Endothelial cell of umbilical vein (primary cell): ENCODE results near the gene SPACA1. TPM values are rescaled to one million over a fixed set of nuclear protein-coding genes. Genes with fewer than 3 reads are reported as not detected.

Experiments used
- BruUV-seq: library from RNA; stranded (reverse); fragments of 400-500 nt; replicated peaks from 2 replicates; lab custom pipeline; 2021; lab: Mats Ljungman, UMichigan
- CTCF ChIA-PET: fragments of 300-600, 350-600 bp; sonication (Branson Sonifier 250); formaldehyde crosslinking; loops from one replicate; lab custom pipeline; 2021; ENCODE audit warnings: antibody characterized with exemption, inconsistent platforms; lab: Charles Lee
- POLR2A ChIA-PET: fragments of 300-600, 350-600 bp; sonication (Branson Sonifier 250); formaldehyde crosslinking; loops from one replicate; lab custom pipeline; 2021; ENCODE audit warnings: antibody characterized with exemption, inconsistent platforms; lab: Charles Lee
- DNase-seq: peaks from one replicate; pipeline ENCODE4 v3.0.0-alpha.2; 2011; ENCODE audit warnings: low read depth, low spot score
- FAIRE-seq: peaks from 2 replicates; lab custom pipeline; 2011; peaks lifted over from hg19 to GRCh38; lab: Jason Lieb, UNC
- H2AFZ ChIP-seq: 2 replicates; pipeline ENCODE4 v1.6.0; 2012; ENCODE audit warnings: low read depth, low read length, control low read depth, inconsistent platforms
- H3K27ac ChIP-seq: 2 replicates; pipeline ENCODE4 v1.5.1; 2011; ENCODE audit warnings: low read depth, mild to moderate bottlenecking, control low read depth, low read length, moderate library complexity; ENCODE audit not compliant: insufficient read depth
- H3K27me3 ChIP-seq, 2 experiments: 2 replicates each; pipeline versions ENCODE4 v1.6.0 to v1.6.1; 2011; ENCODE audit warnings: low read length in 2 of 2, mixed read lengths in 1 of 2; ENCODE audit not compliant: control insufficient read depth in 2 of 2, insufficient read depth in 2 of 2
- H3K36me3 ChIP-seq, 2 experiments: 2 replicates in 1 of 2; 3 replicates in 1 of 2; pipeline ENCODE4 v1.5.1; 2011; ENCODE audit warnings: low read length in 2 of 2, mild to moderate bottlenecking in 1 of 2, moderate library complexity in 1 of 2; ENCODE audit not compliant: control insufficient read depth in 2 of 2, insufficient read depth in 2 of 2; ENCODE audit errors: extremely low read depth in 1 of 2
- H3K4me1 ChIP-seq: 3 replicates; pipeline ENCODE4 v1.5.1; 2011; ENCODE audit warnings: mild to moderate bottlenecking, low read length; ENCODE audit not compliant: control insufficient read depth, insufficient read depth; ENCODE audit errors: extremely low read depth
- H3K4me2 ChIP-seq: 2 replicates; pipeline ENCODE4 v1.6.1; 2011; ENCODE audit warnings: low read length, control low read depth, mixed read lengths; ENCODE audit not compliant: insufficient read depth
- H3K4me3 ChIP-seq, 3 experiments: fragments of 200-600 bp in 1 of 3; sonication (generic), shearing (Covaris generic) in 1 of 3; replicated peaks in 1 of 3; 2 replicates each; pipeline ENCODE4 v1.5.1; 2011 to 2016; ENCODE audit warnings: control low read depth in 3 of 3, low read length in 3 of 3, mild to moderate bottlenecking in 2 of 3, inconsistent platforms in 1 of 3, low read depth in 1 of 3, moderate library complexity in 1 of 3; ENCODE audit not compliant: insufficient read depth in 1 of 3
- H3K79me2 ChIP-seq: 2 replicates; pipeline ENCODE4 v1.6.0; 2012; ENCODE audit warnings: low read length, inconsistent platforms; ENCODE audit not compliant: control insufficient read depth, insufficient read depth
- H3K9ac ChIP-seq: replicated peaks from 2 replicates; pipeline ENCODE3; 2011; ENCODE audit warnings: low read length, control low read depth; ENCODE audit not compliant: insufficient read depth; ENCODE audit errors: extremely low read depth
- H3K9me1 ChIP-seq: replicated peaks from 3 replicates; pipeline ENCODE4 v1.6.0; 2011; ENCODE audit warnings: mild to moderate bottlenecking, low read length; ENCODE audit not compliant: control insufficient read depth, insufficient read depth; ENCODE audit errors: extremely low read depth
- H3K9me3 ChIP-seq: replicated peaks from 2 replicates; pipeline ENCODE4 v1.5.1; 2012; ENCODE audit warnings: low read length, inconsistent platforms; ENCODE audit not compliant: control insufficient read depth, insufficient read depth
- H4K20me1 ChIP-seq: replicated peaks from 2 replicates; pipeline ENCODE3; 2011; ENCODE audit warnings: mild to moderate bottlenecking, low read length; ENCODE audit not compliant: control insufficient read depth, insufficient read depth; ENCODE audit errors: extremely low read depth
- EZH2 ChIP-seq: IDR thresholded peaks from 2 replicates; pipeline ENCODE4 v1.6.1; 2012; ENCODE audit warnings: borderline replicate concordance, low read depth, mild to moderate bottlenecking, moderate library complexity, low read length, inconsistent platforms; ENCODE audit not compliant: severe bottlenecking
- FOS ChIP-seq: IDR thresholded peaks from 2 replicates; pipeline ENCODE4 v1.6.1; 2011; ENCODE audit warnings: mild to moderate bottlenecking, low read length, moderate library complexity, borderline replicate concordance; ENCODE audit not compliant: insufficient read depth
- JUN ChIP-seq: IDR thresholded peaks from 2 replicates; pipeline ENCODE4 v1.6.1; 2011; ENCODE audit warnings: borderline replicate concordance, low read depth; ENCODE audit not compliant: insufficient read length, insufficient read depth
- POLR2AphosphoS5 ChIP-seq: IDR thresholded peaks from 2 replicates; pipeline ENCODE4 v1.6.1; 2012; ENCODE audit warnings: low read depth, mild to moderate bottlenecking, control low read depth, low read length, moderate library complexity; ENCODE audit not compliant: insufficient read depth
- dilution Hi-C: fragments of 300-500 bp; cut with MboI; formaldehyde crosslinking; loops from one replicate; pipeline ENCODE4 v1.15.0; 2019; ENCODE audit warnings: low sequenced_read_pairs; ENCODE audit not compliant: extremely low pct_ligation_motif_present
- intact Hi-C: fragments of 100-400 bp; cut with micrococcal nuclease; formaldehyde crosslinking; loops from one replicate; pipeline ENCODE4 v1.10.0; 2022
- polyA plus RNA-seq, 4 experiments: library from polyadenylated mRNA; depleted of rRNA in 3 of 4; stranded (reverse) in 3 of 4; unstranded in 1 of 4; fragments of >200 nt; gene quantifications; 2 replicates each; pipeline versions ENCODE4 v1.2.1 to v1.2.3, GENCODE V29; 2011 to 2012; ENCODE audit warnings: missing spikeins in 1 of 4
- total RNA-seq: library from RNA; stranded (reverse); gene quantifications from 2 replicates; pipeline ENCODE4 v1.2.3, GENCODE V29; 2021
- TF ChIP-seq, protein P1 (sequence below), 2 donors: IDR thresholded peaks; 1 replicate in 1 of 2; 2 replicates in 1 of 2; pipeline ENCODE4 v1.5.1; 2011; ENCODE audit warnings: low read length in 2 of 2, mild to moderate bottlenecking in 2 of 2, moderate library complexity in 2 of 2, control low read depth in 1 of 2, inconsistent platforms in 1 of 2, low read depth in 1 of 2; ENCODE audit not compliant: insufficient read depth in 1 of 2; ENCODE audit errors: extremely low read depth in 1 of 2
- TF ChIP-seq, protein P2 (sequence below): IDR thresholded peaks from 2 replicates; pipeline ENCODE4 v1.6.1; 2011; ENCODE audit not compliant: insufficient read depth, insufficient read length

The SPACA1 gene
- total and polyA plus RNA-seq, 2 donors (not counting 3 experiments of a cell fraction or from before 2014, with no cell fraction given) = not detected

DNA sequence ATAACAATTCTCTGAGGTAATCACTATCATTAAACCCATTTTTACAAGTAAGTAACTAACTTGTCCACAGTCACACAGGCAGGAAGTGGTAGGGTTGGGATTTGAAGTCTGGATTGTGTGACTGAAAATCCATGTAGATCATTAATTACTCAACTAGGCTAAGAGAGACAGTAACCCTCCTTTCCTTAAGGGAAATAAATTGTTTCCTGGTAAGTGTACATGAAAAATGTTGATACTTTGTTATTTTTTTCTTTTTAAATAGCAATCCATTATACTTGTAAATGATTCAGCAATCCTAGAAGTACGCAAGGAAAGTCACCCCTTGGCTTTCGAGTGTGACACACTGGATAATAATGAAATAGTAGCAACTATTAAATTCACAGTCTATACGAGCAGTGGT lies 11.6 kb downstream of the SPACA1 start:
- H3K9me1 ChIP-seq = no peaks in the 10 kb centered on the region
- peaks cover 0 to 2% of the 10 kb centered on the region in 2 experiments for H3K27me3 ChIP-seq
- no peaks in the 10 kb centered on the region for H3K9me3 ChIP-seq
- CTCF ChIA-PET = no interaction called here
- POLR2A ChIA-PET = no interaction called here
- H3K4me2 ChIP-seq = no peak overlapping the region
- no peak overlapping the region for H2AFZ ChIP-seq
- DNase-seq = no peak
- H4K20me1 ChIP-seq = no peaks in the 10 kb centered on the region
- no peaks in the 10 kb centered on the region for H3K36me3 ChIP-seq
- BruUV-seq = no TSS peak
- dilution Hi-C loops (no loop called here), intact Hi-C loops (no loop called here)
- H3K4me1 ChIP-seq = no peaks in the 10 kb centered on the region
- no peak overlapping the region for H3K4me3 ChIP-seq
- no peak for TF ChIP-seq FOS
- no peak for TF ChIP-seq EZH2
- TF ChIP-seq POLR2AphosphoS5 = no peak
- TF ChIP-seq JUN = no peak
- TF ChIP-seq, protein P1, sequence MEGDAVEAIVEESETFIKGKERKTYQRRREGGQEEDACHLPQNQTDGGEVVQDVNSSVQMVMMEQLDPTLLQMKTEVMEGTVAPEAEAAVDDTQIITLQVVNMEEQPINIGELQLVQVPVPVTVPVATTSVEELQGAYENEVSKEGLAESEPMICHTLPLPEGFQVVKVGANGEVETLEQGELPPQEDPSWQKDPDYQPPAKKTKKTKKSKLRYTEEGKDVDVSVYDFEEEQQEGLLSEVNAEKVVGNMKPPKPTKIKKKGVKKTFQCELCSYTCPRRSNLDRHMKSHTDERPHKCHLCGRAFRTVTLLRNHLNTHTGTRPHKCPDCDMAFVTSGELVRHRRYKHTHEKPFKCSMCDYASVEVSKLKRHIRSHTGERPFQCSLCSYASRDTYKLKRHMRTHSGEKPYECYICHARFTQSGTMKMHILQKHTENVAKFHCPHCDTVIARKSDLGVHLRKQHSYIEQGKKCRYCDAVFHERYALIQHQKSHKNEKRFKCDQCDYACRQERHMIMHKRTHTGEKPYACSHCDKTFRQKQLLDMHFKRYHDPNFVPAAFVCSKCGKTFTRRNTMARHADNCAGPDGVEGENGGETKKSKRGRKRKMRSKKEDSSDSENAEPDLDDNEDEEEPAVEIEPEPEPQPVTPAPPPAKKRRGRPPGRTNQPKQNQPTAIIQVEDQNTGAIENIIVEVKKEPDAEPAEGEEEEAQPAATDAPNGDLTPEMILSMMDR (IDR thresholded peaks at IDR 0.05; ENCODE audit: extremely low read depth in 1 of 2, insufficient read depth in 1 of 2, low read depth in 1 of 2, low read length in 2 of 2) = no peak
- TF ChIP-seq, protein P2, sequence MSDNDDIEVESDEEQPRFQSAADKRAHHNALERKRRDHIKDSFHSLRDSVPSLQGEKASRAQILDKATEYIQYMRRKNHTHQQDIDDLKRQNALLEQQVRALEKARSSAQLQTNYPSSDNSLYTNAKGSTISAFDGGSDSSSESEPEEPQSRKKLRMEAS = no peak
- no peaks in the 10 kb centered on the region for H3K79me2 ChIP-seq
- FAIRE-seq = no peak
- no peak overlapping the region for H3K9ac ChIP-seq
- no peak overlapping the region for H3K27ac ChIP-seq
